HG03354 (cell line): ENCODE data around the gene UROC1.

Source experiments
- ATAC-seq: cut with Tn5 transposase; IDR thresholded peaks from one replicate; pipeline ENCODE4 v1.9.1; 2021; ENCODE audit warnings: mild to moderate bottlenecking; ENCODE audit not compliant: unreplicated experiment, poor library complexity, severe bottlenecking

Gene UROC1

GRCh38 chr3:126548556-126549466 is 31.2 kb upstream of the UROC1 start:
- ATAC-seq = no peak

- no peak for ATAC-seq
Observed at GRCh38 chr3:126547721-126548120, 30.1 kb upstream of the UROC1 start.

- no peak for ATAC-seq
Observed at GRCh38 chr3:126546549-126547239, 29.1 kb upstream of the UROC1 start.

- ATAC-seq = no peak
Observed at GRCh38 chr3:126546013-126546412, 28.4 kb upstream of the UROC1 start.

- ATAC-seq = no peak
Observed at GRCh38 chr3:126545544-126545943, 28.0 kb upstream of the UROC1 start.

- ATAC-seq = no peak
Observed at GRCh38 chr3:126544596-126545281, 27.2 kb upstream of the UROC1 start.

- ATAC-seq = no peak
Observed at GRCh38 chr3:126543457-126544061, 26.0 kb upstream of the UROC1 start.

GRCh38 chr3:126542340-126543241 is 25.0 kb upstream of the UROC1 start:
- no peak for ATAC-seq

GRCh38 chr3:126541628-126542339 is 24.2 kb upstream of the UROC1 start:
- no peak for ATAC-seq

- no peak for ATAC-seq
Observed at GRCh38 chr3:126540951-126541627, 23.5 kb upstream of the UROC1 start.

GRCh38 chr3:126540342-126540849 is 22.8 kb upstream of the UROC1 start:
- no peak for ATAC-seq

- no peak for ATAC-seq
Observed at GRCh38 chr3:126539558-126540250, 22.1 kb upstream of the UROC1 start.

- no peak for ATAC-seq
Observed at GRCh38 chr3:126538966-126539365, 21.4 kb upstream of the UROC1 start.

- no peak for ATAC-seq
Observed at GRCh38 chr3:126538316-126538715, 20.7 kb upstream of the UROC1 start.

- no peak for ATAC-seq
Observed at GRCh38 chr3:126537730-126538281, 20.2 kb upstream of the UROC1 start.

- ATAC-seq = no peak
Observed at GRCh38 chr3:126537116-126537729, 19.6 kb upstream of the UROC1 start.

GRCh38 chr3:126536126-126536525 is 18.6 kb upstream of the UROC1 start:
- ATAC-seq = no peak
